PFSK-1 (cell line): ENCODE measurements around the gene TANGO2.

Experiments
- POLR2AphosphoS5 ChIP-seq: IDR thresholded peaks from 2 replicates; pipeline ENCODE4 v1.6.1; 2012; ENCODE audit warnings: low read depth, mild to moderate bottlenecking, control low read depth, low read length, moderate library complexity
- TAF1 ChIP-seq: IDR thresholded peaks from 2 replicates; pipeline ENCODE4 v1.6.1; 2012; ENCODE audit warnings: low read length, control low read depth, borderline replicate concordance; ENCODE audit not compliant: insufficient read depth
- TF ChIP-seq, protein P1 (sequence below), 2 experiments: IDR thresholded peaks; 2 replicates each; pipeline versions ENCODE4 v1.6.1 to v1.8.0; 2011 to 2012; ENCODE audit warnings: low read depth in 2 of 2, low read length in 2 of 2, control low read depth in 1 of 2, inconsistent platforms in 1 of 2, mild to moderate bottlenecking in 1 of 2, moderate library complexity in 1 of 2; ENCODE audit not compliant: insufficient read depth in 1 of 2

DNA sequence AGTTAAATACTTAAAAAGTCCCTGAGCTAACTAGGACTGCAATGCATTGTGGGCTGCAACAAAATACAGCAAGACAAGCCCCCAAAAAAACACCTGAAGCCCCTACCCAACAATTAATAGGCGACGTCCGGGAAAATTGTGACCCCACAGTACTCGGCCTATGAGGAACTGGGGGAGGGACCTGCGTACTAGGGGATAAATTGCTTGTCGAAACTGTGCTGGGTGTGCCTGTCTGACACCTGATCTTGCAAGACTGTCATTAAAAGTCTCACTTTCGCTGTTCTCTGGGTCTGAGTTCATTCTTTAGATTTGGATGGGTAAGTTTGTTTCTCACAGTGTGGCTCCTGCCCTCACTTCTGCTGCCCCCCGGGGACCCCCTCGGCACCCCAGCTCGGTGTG, 15.2 kb downstream of the TANGO2 start:
- TF ChIP-seq, protein P1, sequence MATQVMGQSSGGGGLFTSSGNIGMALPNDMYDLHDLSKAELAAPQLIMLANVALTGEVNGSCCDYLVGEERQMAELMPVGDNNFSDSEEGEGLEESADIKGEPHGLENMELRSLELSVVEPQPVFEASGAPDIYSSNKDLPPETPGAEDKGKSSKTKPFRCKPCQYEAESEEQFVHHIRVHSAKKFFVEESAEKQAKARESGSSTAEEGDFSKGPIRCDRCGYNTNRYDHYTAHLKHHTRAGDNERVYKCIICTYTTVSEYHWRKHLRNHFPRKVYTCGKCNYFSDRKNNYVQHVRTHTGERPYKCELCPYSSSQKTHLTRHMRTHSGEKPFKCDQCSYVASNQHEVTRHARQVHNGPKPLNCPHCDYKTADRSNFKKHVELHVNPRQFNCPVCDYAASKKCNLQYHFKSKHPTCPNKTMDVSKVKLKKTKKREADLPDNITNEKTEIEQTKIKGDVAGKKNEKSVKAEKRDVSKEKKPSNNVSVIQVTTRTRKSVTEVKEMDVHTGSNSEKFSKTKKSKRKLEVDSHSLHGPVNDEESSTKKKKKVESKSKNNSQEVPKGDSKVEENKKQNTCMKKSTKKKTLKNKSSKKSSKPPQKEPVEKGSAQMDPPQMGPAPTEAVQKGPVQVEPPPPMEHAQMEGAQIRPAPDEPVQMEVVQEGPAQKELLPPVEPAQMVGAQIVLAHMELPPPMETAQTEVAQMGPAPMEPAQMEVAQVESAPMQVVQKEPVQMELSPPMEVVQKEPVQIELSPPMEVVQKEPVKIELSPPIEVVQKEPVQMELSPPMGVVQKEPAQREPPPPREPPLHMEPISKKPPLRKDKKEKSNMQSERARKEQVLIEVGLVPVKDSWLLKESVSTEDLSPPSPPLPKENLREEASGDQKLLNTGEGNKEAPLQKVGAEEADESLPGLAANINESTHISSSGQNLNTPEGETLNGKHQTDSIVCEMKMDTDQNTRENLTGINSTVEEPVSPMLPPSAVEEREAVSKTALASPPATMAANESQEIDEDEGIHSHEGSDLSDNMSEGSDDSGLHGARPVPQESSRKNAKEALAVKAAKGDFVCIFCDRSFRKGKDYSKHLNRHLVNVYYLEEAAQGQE (IDR thresholded peaks at IDR 0.05; ENCODE audit: insufficient read depth in 1 of 2, low read depth in 2 of 2, low read length in 2 of 2), result no peak
- TF ChIP-seq TAF1 (no peak), POLR2AphosphoS5 (no peak)
